ENCODE results near the gene TDRD15. TPM values are rescaled to one million over a fixed set of nuclear protein-coding genes. Genes with fewer than 3 reads are reported as not detected.
A peak's percentile ranks its signal among the peaks of the same experiment; 100 is the strongest.

The TDRD15 gene
- under 1 TPM in 1 of 9 donors, not detected in 8; 0.11 TPM for total RNA-seq
- not detected for polyA plus RNA-seq
- long read RNA-seq, donor 1 = 0 reads
- long read RNA-seq, donor 2 = 0 reads
- long read RNA-seq, donor 3 = 0 reads
- long read RNA-seq, donor 4 = 0 reads
- long read RNA-seq, donor 5 = 0 reads
- long read RNA-seq, donor 6 = 0 reads
- long read RNA-seq, donor 7 = 0 reads
- long read RNA-seq, donor 8 = 0 reads
- long read RNA-seq, donor 9 = 0 reads
- long read RNA-seq, donor 10 = 0 reads

GRCh38 chr2:21123473-21124393 is at the start of gene TDRD15:
TDRD15 (plus strand) TSS chr2:21123968; CDS start chr2:21137468, 13,500 bp downstream.
- peak in 1 of 7 donors; percentile 45 for DNase-seq
- intact Hi-C loops (cut with DNase I) = no loop called here
- no peak for TF ChIP-seq POLR2A (IDR thresholded peaks at IDR 0.05)
- TF ChIP-seq CTCF (IDR thresholded peaks at IDR 0.05) = no peak
- Histone ChIP-seq H3K36me3 (replicated peaks in 1 of 2) (no peaks in the 10 kb centered on the region), H3K4me3 (no peak within 1 kb of the TSS), H3K27ac (no peak within 1 kb of the TSS), H3K9me3 (replicated peaks in 1 of 3) (no peaks in the 10 kb centered on the region), H3K4me1 (replicated peaks in 1 of 2) (no peaks in the 10 kb centered on the region), H3K27me3 (no peaks in the 10 kb centered on the region)
- WGBS, 4 donors = 86 to 94% (median 92%) methylated on average over 11 to 27 of the region's 27 CpGs

GRCh38 chr2:21078296-21078695 is 45.5 kb upstream of the TDRD15 start:
- intact Hi-C loops (cut with DNase I) = no loop called here
- DNase-seq = no peak
- no peaks in the 10 kb centered on the region for H3K36me3 ChIP-seq (replicated peaks in 1 of 2)
- 76 to 88% (median 80%) methylated on average over 1 of the region's 1 CpG for WGBS, 4 donors
- TF ChIP-seq POLR2A (IDR thresholded peaks at IDR 0.05) = no peak
- no peak for TF ChIP-seq CTCF (IDR thresholded peaks at IDR 0.05)
- no peaks in the 10 kb centered on the region for H3K9me3 ChIP-seq (replicated peaks in 1 of 3)
- no peaks in the 10 kb centered on the region for H3K4me1 ChIP-seq (replicated peaks in 1 of 2)
- no peak overlapping the region for H3K4me3 ChIP-seq
- no peaks in the 10 kb centered on the region for H3K27me3 ChIP-seq
- H3K27ac ChIP-seq = no peak overlapping the region

GRCh38 chr2:21083482-21083881 is 40.3 kb upstream of the TDRD15 start:
- H3K36me3 ChIP-seq (replicated peaks in 1 of 2) = no peaks in the 10 kb centered on the region
- 90 to 96% (median 93%) methylated on average over 1 of the region's 1 CpG for WGBS, 4 donors
- DNase-seq = no peak
- H3K4me1 ChIP-seq (replicated peaks in 1 of 2) = no peaks in the 10 kb centered on the region
- intact Hi-C loops (cut with DNase I) = no loop called here
- TF ChIP-seq CTCF (IDR thresholded peaks at IDR 0.05) (no peak), POLR2A (IDR thresholded peaks at IDR 0.05) (no peak)
- no peak overlapping the region for H3K27ac ChIP-seq
- H3K27me3 ChIP-seq = no peaks in the 10 kb centered on the region
- H3K9me3 ChIP-seq (replicated peaks in 1 of 3) = no peaks in the 10 kb centered on the region
- no peak overlapping the region for H3K4me3 ChIP-seq

- 67 to 81% (median 74%) methylated on average over 4 of the region's 4 CpGs for WGBS, 4 donors
- no peak for TF ChIP-seq POLR2A (IDR thresholded peaks at IDR 0.05)
- no peak for TF ChIP-seq CTCF (IDR thresholded peaks at IDR 0.05)
- H3K9me3 ChIP-seq (replicated peaks in 1 of 3) = no peaks in the 10 kb centered on the region
- H3K36me3 ChIP-seq (replicated peaks in 1 of 2) = no peaks in the 10 kb centered on the region
- H3K4me1 ChIP-seq (replicated peaks in 1 of 2) = no peaks in the 10 kb centered on the region
- no peaks in the 10 kb centered on the region for H3K27me3 ChIP-seq
- DNase-seq = no peak
- no peak overlapping the region for H3K4me3 ChIP-seq
- no peak overlapping the region for H3K27ac ChIP-seq
- intact Hi-C loops (cut with DNase I) = no loop called here
Observed at GRCh38 chr2:21084401-21084800, 39.4 kb upstream of the TDRD15 start.
